DOHH2 (cell line): ENCODE measurements around the gene BPIFB1.

ENCODE experiments used
- H3F3A ChIP-seq: fragments of 200-600 bp; sonication (generic), shearing (Covaris generic); 2 replicates; pipeline ENCODE4 v1.6.0; 2016; ENCODE audit warnings: antibody characterized with exemption, mild to moderate bottlenecking; ENCODE audit not compliant: control insufficient read depth, insufficient read depth
- H3K27ac ChIP-seq: fragments of 200-600 bp; sonication (generic); 2 replicates; pipeline ENCODE4 v1.5.1; 2014; ENCODE audit warnings: low read depth, mild to moderate bottlenecking, low read length, moderate library complexity
- H3K27me3 ChIP-seq: fragments of 200-600 bp; sonication (generic); 2 replicates; pipeline ENCODE4 v1.6.1; 2014; ENCODE audit warnings: mild to moderate bottlenecking, low read length, mixed read lengths; ENCODE audit not compliant: control insufficient read depth
- H3K36me3 ChIP-seq: fragments of 200-600 bp; sonication (generic); 2 replicates; pipeline ENCODE4 v1.6.1; 2014; ENCODE audit warnings: mild to moderate bottlenecking, low read length, moderate library complexity, mixed read lengths; ENCODE audit not compliant: control insufficient read depth
- H3K4me1 ChIP-seq: fragments of 200-600 bp; sonication (generic); 2 replicates; pipeline ENCODE4 v1.6.1; 2014; ENCODE audit warnings: mild to moderate bottlenecking, low read length, mixed read lengths; ENCODE audit not compliant: control insufficient read depth
- H3K4me2 ChIP-seq: fragments of 200-600 bp; sonication (generic); 2 replicates; pipeline ENCODE4 v1.6.0; 2014; ENCODE audit warnings: mild to moderate bottlenecking, low read length, moderate library complexity
- H3K4me3 ChIP-seq: fragments of 200-600 bp; sonication (generic); 2 replicates; pipeline ENCODE4 v1.5.1; 2014; ENCODE audit warnings: mild to moderate bottlenecking, low read length, mixed read lengths
- H3K79me2 ChIP-seq: fragments of 200-600 bp; sonication (generic); 2 replicates; pipeline ENCODE4 v1.6.1; 2014; ENCODE audit warnings: mild to moderate bottlenecking, low read length, mixed read lengths; ENCODE audit not compliant: control insufficient read depth
- H3K9me2 ChIP-seq: fragments of 200-600 bp; sonication (generic); replicated peaks from 2 replicates; pipeline ENCODE4 v1.6.1; 2014; ENCODE audit warnings: mild to moderate bottlenecking, low read length, mixed read lengths; ENCODE audit not compliant: control insufficient read depth
- H3K9me3 ChIP-seq: fragments of 200-600 bp; sonication (generic); 2 replicates; pipeline ENCODE4 v1.6.1; 2014; ENCODE audit warnings: antibody characterized with exemption, low read length, mixed read lengths; ENCODE audit not compliant: control insufficient read depth, insufficient read depth
- H4K20me1 ChIP-seq: fragments of 200-600 bp; sonication (generic); 2 replicates; pipeline ENCODE4 v1.6.0; 2014; ENCODE audit warnings: low read depth, mild to moderate bottlenecking, antibody characterized with exemption, low read length, moderate library complexity; ENCODE audit not compliant: control insufficient read depth, insufficient read depth
- CTCF ChIP-seq: fragments of 200-600 bp; sonication (generic); IDR thresholded peaks from one replicate; pipeline ENCODE4 v1.5.1; 2014; ENCODE audit warnings: antibody characterized with exemption, mild to moderate bottlenecking, low read depth, low read length; ENCODE audit not compliant: poor library complexity, severe bottlenecking
- EZH2phosphoT487 ChIP-seq: fragments of 200-600 bp; sonication (generic); IDR thresholded peaks from 2 replicates; pipeline ENCODE4 v1.6.1; 2017; ENCODE audit warnings: borderline replicate concordance, mild to moderate bottlenecking, antibody characterized with exemption, low read length, moderate library complexity, mixed read lengths

The BPIFB1 gene

GRCh38 chr20:33284284-33284683 is 1.3 kb downstream of the BPIFB1 start:
- Histone ChIP-seq H3K4me3 (no peak overlapping the region), H3F3A (no peaks in the 10 kb centered on the region), H3K4me1 (no peaks in the 10 kb centered on the region), H3K4me2 (no peak overlapping the region), H4K20me1 (no peaks in the 10 kb centered on the region), H3K36me3 (no peaks in the 10 kb centered on the region), H3K9me2 (no peaks in the 10 kb centered on the region), H3K27ac (no peak overlapping the region), H3K9me3 (no peaks in the 10 kb centered on the region), H3K27me3 (no peaks in the 10 kb centered on the region), H3K79me2 (no peaks in the 10 kb centered on the region)
- TF ChIP-seq CTCF (no peak), EZH2phosphoT487 (no peak)

GRCh38 chr20:33284937-33285336 is 1.9 kb downstream of the BPIFB1 start:
- no peaks in the 10 kb centered on the region for H3F3A ChIP-seq
- no peaks in the 10 kb centered on the region for H4K20me1 ChIP-seq
- H3K79me2 ChIP-seq, result no peaks in the 10 kb centered on the region
- H3K27me3 ChIP-seq, result no peaks in the 10 kb centered on the region
- no peak for TF ChIP-seq CTCF
- TF ChIP-seq EZH2phosphoT487, result no peak
- no peak overlapping the region for H3K27ac ChIP-seq
- no peak overlapping the region for H3K4me3 ChIP-seq
- H3K9me2 ChIP-seq, result no peaks in the 10 kb centered on the region
- no peaks in the 10 kb centered on the region for H3K36me3 ChIP-seq
- no peak overlapping the region for H3K4me2 ChIP-seq
- no peaks in the 10 kb centered on the region for H3K9me3 ChIP-seq
- H3K4me1 ChIP-seq, result no peaks in the 10 kb centered on the region

GRCh38 chr20:33285861-33286495 is 3.0 kb downstream of the BPIFB1 start:
- H3K27me3 ChIP-seq, result no peaks in the 10 kb centered on the region
- H4K20me1 ChIP-seq, result no peaks in the 10 kb centered on the region
- H3K9me2 ChIP-seq, result no peaks in the 10 kb centered on the region
- no peak overlapping the region for H3K4me2 ChIP-seq
- H3F3A ChIP-seq, result no peaks in the 10 kb centered on the region
- no peaks in the 10 kb centered on the region for H3K79me2 ChIP-seq
- no peaks in the 10 kb centered on the region for H3K4me1 ChIP-seq
- H3K9me3 ChIP-seq, result no peaks in the 10 kb centered on the region
- H3K4me3 ChIP-seq, result no peak overlapping the region
- H3K36me3 ChIP-seq, result no peaks in the 10 kb centered on the region
- H3K27ac ChIP-seq, result no peak overlapping the region
- no peak for TF ChIP-seq EZH2phosphoT487
- no peak for TF ChIP-seq CTCF

- TF ChIP-seq EZH2phosphoT487 (no peak), CTCF (no peak)
- H3K4me3 ChIP-seq, result no peak overlapping the region
- H3F3A ChIP-seq, result no peaks in the 10 kb centered on the region
- H3K27me3 ChIP-seq, result no peaks in the 10 kb centered on the region
- H3K4me1 ChIP-seq, result no peaks in the 10 kb centered on the region
- H4K20me1 ChIP-seq, result no peaks in the 10 kb centered on the region
- no peaks in the 10 kb centered on the region for H3K79me2 ChIP-seq
- H3K36me3 ChIP-seq, result no peaks in the 10 kb centered on the region
- H3K9me2 ChIP-seq, result no peaks in the 10 kb centered on the region
- no peaks in the 10 kb centered on the region for H3K9me3 ChIP-seq
- no peak overlapping the region for H3K27ac ChIP-seq
- H3K4me2 ChIP-seq, result no peak overlapping the region
Observed at GRCh38 chr20:33287884-33288283, 4.9 kb downstream of the BPIFB1 start.
